ENCODE measurements around the gene SHROOM3.

SHROOM3 gene

GRCh38 chr4:76546327-76546726 lies 111.3 kb downstream of the SHROOM3 start:
- TF ChIP-seq TCF4 (CRISPR knock-in tag; IDR thresholded peaks at IDR 0.05; ENCODE audit: borderline replicate concordance) (no peak), CSDC2 (CRISPR knock-in tag; IDR thresholded peaks at IDR 0.05) (no peak), GLIS3 (CRISPR knock-in tag; IDR thresholded peaks at IDR 0.05) (no peak), ESRRG (CRISPR knock-in tag; IDR thresholded peaks at IDR 0.05) (no peak), ZC3H10 (CRISPR knock-in tag; IDR thresholded peaks at IDR 0.05) (no peak), ZNF565 (CRISPR knock-in tag; conservative IDR thresholded peaks at IDR 0.05; ENCODE audit: low read depth) (no peak), ISL1 (CRISPR knock-in tag; IDR thresholded peaks at IDR 0.05) (no peak), PATZ1 (CRISPR knock-in tag; IDR thresholded peaks at IDR 0.05; ENCODE audit: borderline replicate concordance) (no peak), ZFP30 (CRISPR knock-in tag; IDR thresholded peaks at IDR 0.05) (no peak), TOX (CRISPR knock-in tag; IDR thresholded peaks at IDR 0.05; ENCODE audit: borderline replicate concordance) (no peak), ZNF8 (CRISPR knock-in tag; IDR thresholded peaks at IDR 0.05) (no peak)

GRCh38 chr4:76546759-76547742 lies 112.0 kb downstream of the SHROOM3 start:
- ATAC-seq, result peak; percentile 91
- TF ChIP-seq GLIS3 (CRISPR knock-in tag; IDR thresholded peaks at IDR 0.05) (no peak), ARNTL (CRISPR knock-in tag; IDR thresholded peaks at IDR 0.05; ENCODE audit: borderline replicate concordance, low read depth) (no peak), PATZ1 (CRISPR knock-in tag; IDR thresholded peaks at IDR 0.05; ENCODE audit: borderline replicate concordance) (no peak), ISL1 (CRISPR knock-in tag; IDR thresholded peaks at IDR 0.05) (peak; percentile 57; the same call in 1 of the 2 replicates)

More at GRCh38 chr4:76546327-76546726, 111.3 kb downstream of the SHROOM3 start:
- ATAC-seq, result peak; percentile 12; the same call in 2 of the 3 replicates

- TF ChIP-seq BACH2 (CRISPR knock-in tag; IDR thresholded peaks at IDR 0.05; ENCODE audit: borderline replicate concordance) (no peak), ARNTL (CRISPR knock-in tag; IDR thresholded peaks at IDR 0.05; ENCODE audit: borderline replicate concordance, low read depth) (no peak), ESRRG (CRISPR knock-in tag; IDR thresholded peaks at IDR 0.05) (no peak)
- ATAC-seq, result no peak
Measured at GRCh38 chr4:76548704-76549103, 113.7 kb downstream of the SHROOM3 start.

- ATAC-seq, result no peak
- TF ChIP-seq CSRNP3 (CRISPR knock-in tag; IDR thresholded peaks at IDR 0.05) (no peak), ZNF70 (CRISPR knock-in tag; IDR thresholded peaks at IDR 0.05) (no peak), RARB (CRISPR knock-in tag; IDR thresholded peaks at IDR 0.05) (no peak), TCF4 (CRISPR knock-in tag; IDR thresholded peaks at IDR 0.05; ENCODE audit: borderline replicate concordance) (no peak), CSDC2 (CRISPR knock-in tag; IDR thresholded peaks at IDR 0.05) (no peak), ZFP3 (CRISPR knock-in tag; IDR thresholded peaks at IDR 0.05) (no peak), ZNF8 (CRISPR knock-in tag; IDR thresholded peaks at IDR 0.05) (no peak), ISL1 (CRISPR knock-in tag; IDR thresholded peaks at IDR 0.05) (no peak), ZC3H10 (CRISPR knock-in tag; IDR thresholded peaks at IDR 0.05) (no peak), CREB5 (CRISPR knock-in tag; IDR thresholded peaks at IDR 0.05; ENCODE audit: low read depth) (no peak), TOX (CRISPR knock-in tag; IDR thresholded peaks at IDR 0.05; ENCODE audit: borderline replicate concordance) (no peak)
Measured at GRCh38 chr4:76549765-76550164, 114.7 kb downstream of the SHROOM3 start.
